ENCODE results near the gene PHF20.
"Not testable (repeated sequence)": the region's sequence is repeated elsewhere in the genome, so short reads cannot be mapped to it uniquely, and the experiment has no call there.

Gene PHF20

GRCh38 chr20:35783811-35784210, 12.0 kb downstream of the PHF20 start:
- DNase-seq, result not testable (repeated sequence)

GRCh38 chr20:35785541-35785940, 13.7 kb downstream of the PHF20 start:
- not testable (repeated sequence) for DNase-seq

- DNase-seq, result no peak
Observed at GRCh38 chr20:35788796-35789195, 17.0 kb downstream of the PHF20 start.

- no peak for DNase-seq
Observed at GRCh38 chr20:35791097-35791496, 19.3 kb downstream of the PHF20 start.

GRCh38 chr20:35791821-35792220, 20.0 kb downstream of the PHF20 start:
- DNase-seq, result no peak

- no peak for DNase-seq
Observed at GRCh38 chr20:35792740-35793139, 20.9 kb downstream of the PHF20 start.

GRCh38 chr20:35796571-35796970, 24.8 kb downstream of the PHF20 start:
- no peak for DNase-seq

- DNase-seq, result no peak
Observed at GRCh38 chr20:35801865-35802264, 30.1 kb downstream of the PHF20 start.

- DNase-seq, result no peak
Observed at GRCh38 chr20:35806075-35806474, 34.3 kb downstream of the PHF20 start.

GRCh38 chr20:35807877-35808276, 36.1 kb downstream of the PHF20 start:
- DNase-seq, result no peak

GRCh38 chr20:35820715-35821114, 48.9 kb downstream of the PHF20 start:
- DNase-seq, result no peak

GRCh38 chr20:35821807-35822242, 50.0 kb downstream of the PHF20 start:
- no peak for DNase-seq

- no peak for DNase-seq
Observed at GRCh38 chr20:35823147-35823546, 51.3 kb downstream of the PHF20 start.

- DNase-seq, result no peak
Observed at GRCh38 chr20:35823937-35824336, 52.1 kb downstream of the PHF20 start.

- no peak for DNase-seq
Observed at GRCh38 chr20:35826397-35826998, 54.7 kb downstream of the PHF20 start.

- no peak for DNase-seq
Observed at GRCh38 chr20:35828434-35828833, 56.6 kb downstream of the PHF20 start.

GRCh38 chr20:35828916-35829315, 57.1 kb downstream of the PHF20 start:
- no peak for DNase-seq

- DNase-seq, result no peak
Observed at GRCh38 chr20:35830264-35830663, 58.4 kb downstream of the PHF20 start.

GRCh38 chr20:35831029-35831428, 59.2 kb downstream of the PHF20 start:
- no peak for DNase-seq

GRCh38 chr20:35831971-35832370, 60.2 kb downstream of the PHF20 start:
- DNase-seq, result no peak

GRCh38 chr20:35833241-35833640, 61.4 kb downstream of the PHF20 start:
- DNase-seq, result no peak

GRCh38 chr20:35837577-35838195, 65.9 kb downstream of the PHF20 start:
- no peak for DNase-seq

GRCh38 chr20:35838205-35838604, 66.4 kb downstream of the PHF20 start:
- DNase-seq, result no peak

- no peak for DNase-seq
Observed at GRCh38 chr20:35839904-35840303, 68.1 kb downstream of the PHF20 start.

GRCh38 chr20:35840421-35840820, 68.6 kb downstream of the PHF20 start:
- DNase-seq, result no peak

Data from cortex of kidney (tissue), 1 donor.